HG03520 (cell line): Measurements from ENCODE around the gene ONECUT3.

ENCODE experiments used
- ATAC-seq: cut with Tn5 transposase; IDR thresholded peaks from one replicate; pipeline ENCODE4 v1.9.1; 2021; ENCODE audit warnings: mild to moderate bottlenecking, moderate library complexity; ENCODE audit not compliant: unreplicated experiment

The ONECUT3 gene

DNA sequence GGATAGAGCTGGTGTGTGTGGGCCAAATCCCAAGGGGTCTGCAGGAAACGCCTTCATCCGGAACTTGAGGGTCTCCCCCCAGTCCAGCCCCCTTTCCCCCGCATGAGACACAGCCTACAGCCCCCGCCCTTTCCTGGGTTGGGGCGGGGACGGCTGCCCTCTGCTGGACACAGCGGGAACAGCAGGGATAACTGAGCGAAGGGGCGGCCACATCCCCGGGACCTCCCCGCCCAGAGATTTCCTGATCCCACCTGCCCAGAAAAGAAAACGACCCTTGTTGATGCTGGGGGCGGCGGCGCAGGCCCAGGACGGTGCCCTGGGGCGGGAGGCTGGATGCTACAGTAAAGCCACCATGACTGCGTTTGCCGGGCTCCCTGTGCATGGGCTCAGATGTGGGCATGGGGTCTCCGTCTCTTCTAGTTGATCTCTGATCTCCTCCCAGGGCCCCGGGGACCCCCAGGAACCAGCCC lies 14.2 kb downstream of the ONECUT3 start:
- ATAC-seq: no peak

DNA sequence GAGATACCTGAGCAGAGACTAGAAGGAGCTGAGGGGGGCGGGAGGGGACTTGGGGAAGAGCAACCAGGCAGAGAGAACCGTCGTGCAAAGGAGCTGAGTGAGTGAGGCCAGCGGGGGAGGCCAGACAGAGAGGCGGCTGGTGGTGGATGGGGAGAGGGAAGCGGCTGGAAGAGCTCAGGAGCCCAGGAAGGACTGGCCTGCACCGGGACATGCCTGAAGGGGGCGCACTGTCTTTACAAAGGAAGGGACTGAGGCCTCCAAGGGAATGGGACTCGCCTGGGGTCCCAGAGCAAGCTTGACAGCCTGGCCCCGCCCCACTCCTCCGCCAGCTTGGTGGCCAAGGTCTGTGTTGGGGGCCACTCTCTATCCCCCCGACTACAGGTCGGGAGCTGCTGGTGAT lies 14.9 kb downstream of the ONECUT3 start:
- no peak for ATAC-seq

DNA sequence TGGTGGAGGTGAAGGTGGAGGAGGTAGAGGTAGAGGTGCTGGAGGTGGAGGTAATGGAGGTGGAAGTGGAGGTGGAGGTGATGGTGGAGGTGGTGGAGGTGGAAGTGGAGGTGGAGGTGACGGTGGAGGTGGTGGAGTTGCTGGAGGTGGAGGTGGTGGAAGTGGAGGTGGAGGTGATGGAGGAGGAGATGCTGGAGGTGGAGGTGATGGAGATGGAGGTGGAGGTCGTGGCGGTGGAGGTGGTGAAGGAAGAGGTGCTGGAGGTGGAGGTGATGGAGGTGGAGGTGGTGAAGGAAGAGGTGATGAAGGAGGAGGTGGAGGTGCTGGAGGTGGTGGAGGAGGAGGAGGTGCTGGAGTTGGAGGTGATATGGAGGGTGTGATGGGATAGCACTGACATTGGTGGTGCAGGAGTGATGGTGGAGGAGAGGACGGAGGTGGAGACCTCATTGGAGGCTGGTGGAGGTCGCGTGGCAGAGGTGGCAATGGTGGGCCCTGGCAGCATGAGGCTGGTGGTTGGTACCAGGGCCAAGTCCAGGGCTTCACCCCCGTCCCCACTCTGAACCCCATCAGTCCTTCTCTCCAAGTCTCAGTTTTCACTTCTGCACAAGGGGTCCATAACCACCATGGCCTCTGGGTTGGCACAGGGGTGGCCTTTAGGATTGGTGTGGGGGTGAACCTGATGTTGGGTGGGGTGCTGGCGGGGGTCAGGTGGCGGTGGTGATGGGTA lies 15.8 kb downstream of the ONECUT3 start:
- ATAC-seq: no peak

DNA sequence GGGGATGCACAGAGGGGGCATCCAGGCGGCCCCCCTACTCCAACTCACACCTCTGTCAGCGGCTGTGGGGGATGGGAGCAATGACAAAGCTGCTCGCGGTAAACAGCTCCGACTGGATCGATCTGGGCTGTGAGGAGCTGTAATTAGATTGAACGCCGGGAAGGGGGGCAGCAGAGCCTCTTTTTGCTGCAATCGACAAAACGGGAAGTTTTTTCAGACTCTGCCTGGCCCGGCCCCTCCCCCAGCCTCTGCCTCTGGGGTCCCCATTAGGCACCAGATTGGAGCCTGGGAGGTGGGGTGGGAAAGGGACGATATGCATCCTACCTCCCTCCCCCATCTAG lies 16.3 kb downstream of the ONECUT3 start:
- no peak for ATAC-seq

DNA sequence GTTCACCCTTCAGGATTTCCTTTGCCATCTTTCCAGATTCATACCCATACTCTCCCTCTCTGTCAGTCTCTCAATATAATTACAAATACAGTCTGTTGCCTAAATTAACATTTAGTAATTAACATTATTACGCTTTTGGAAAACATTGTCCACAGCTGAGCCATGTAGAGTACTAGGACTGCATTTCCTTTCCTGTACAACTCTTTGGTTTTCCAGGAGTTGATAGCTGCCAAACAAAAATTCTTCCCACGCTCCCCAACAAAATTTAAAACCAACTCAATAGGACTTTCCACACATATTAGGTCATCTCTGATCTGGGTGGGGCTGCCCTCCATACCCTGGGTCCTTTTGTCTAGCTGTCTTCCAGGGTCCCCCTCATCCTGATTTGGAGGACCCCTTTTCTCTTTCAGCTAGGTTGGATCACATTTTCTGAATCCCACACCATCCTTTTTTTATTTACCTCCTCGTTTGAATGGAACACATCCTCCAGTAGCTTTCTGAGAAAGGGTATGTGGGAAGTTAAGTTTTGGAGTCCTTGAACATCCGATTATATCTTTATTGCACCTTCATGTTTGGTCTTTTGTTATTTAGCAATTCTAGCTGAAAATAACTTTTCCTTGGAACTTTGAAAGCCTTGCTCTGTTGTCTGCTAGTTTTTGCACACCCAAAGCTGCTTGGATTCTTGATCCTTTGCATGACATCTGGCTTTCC lies 17.7 kb downstream of the ONECUT3 start:
- ATAC-seq: no peak

DNA sequence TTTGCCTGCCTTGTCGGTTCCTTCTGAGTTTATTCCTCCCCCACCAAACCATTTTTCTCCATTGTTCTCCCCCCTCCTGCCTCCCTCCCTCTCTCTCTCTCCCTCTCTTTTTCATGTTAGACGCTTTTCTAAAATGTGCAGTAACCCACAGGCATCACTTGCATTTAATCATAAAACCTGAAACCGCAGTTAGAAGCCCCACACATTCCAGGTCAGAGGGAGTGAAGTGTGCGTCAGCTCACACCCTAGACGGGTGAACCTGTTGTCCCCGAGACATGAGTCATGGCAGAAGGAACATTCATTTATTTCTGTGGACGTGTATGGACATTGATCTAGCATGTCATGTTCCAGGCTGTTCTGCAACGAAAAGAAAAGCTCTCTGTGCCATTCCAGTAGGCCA lies 19.9 kb downstream of the ONECUT3 start:
- no peak for ATAC-seq

DNA sequence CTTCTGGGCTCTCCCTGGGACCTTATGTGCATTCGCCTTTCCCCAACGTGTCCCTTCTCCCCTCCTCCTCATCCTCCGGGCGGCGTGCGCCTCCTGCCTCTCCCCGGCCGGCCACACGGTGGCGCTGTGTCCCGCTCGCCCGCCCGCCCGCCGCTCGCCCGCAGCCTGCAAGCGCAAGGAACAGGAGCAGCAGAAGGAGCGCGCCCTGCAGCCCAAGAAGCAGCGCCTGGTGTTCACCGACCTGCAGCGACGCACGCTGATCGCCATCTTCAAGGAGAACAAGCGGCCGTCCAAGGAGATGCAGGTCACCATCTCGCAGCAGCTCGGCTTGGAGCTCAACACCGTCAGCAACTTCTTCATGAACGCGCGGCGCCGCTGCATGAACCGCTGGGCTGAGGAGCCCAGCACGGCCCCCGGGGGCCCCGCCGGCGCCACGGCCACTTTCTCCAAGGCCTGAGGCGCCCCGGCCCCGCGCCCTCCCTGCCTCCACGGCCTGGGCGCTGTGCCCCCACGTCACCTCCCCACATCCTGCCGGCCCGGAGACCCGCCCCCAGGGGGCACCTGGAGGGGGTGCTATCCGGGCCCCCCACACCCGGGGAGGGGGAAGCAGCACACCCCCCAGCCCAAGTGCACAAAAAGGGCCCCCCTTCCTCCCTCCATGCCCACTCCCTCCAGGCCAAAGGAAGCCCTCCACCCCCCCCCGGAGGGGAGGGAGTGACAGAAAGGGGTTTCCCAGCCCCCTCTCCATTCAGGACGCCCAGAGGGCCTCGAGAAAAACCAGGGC lies 21.9 kb downstream of the ONECUT3 start:
- no peak for ATAC-seq

DNA sequence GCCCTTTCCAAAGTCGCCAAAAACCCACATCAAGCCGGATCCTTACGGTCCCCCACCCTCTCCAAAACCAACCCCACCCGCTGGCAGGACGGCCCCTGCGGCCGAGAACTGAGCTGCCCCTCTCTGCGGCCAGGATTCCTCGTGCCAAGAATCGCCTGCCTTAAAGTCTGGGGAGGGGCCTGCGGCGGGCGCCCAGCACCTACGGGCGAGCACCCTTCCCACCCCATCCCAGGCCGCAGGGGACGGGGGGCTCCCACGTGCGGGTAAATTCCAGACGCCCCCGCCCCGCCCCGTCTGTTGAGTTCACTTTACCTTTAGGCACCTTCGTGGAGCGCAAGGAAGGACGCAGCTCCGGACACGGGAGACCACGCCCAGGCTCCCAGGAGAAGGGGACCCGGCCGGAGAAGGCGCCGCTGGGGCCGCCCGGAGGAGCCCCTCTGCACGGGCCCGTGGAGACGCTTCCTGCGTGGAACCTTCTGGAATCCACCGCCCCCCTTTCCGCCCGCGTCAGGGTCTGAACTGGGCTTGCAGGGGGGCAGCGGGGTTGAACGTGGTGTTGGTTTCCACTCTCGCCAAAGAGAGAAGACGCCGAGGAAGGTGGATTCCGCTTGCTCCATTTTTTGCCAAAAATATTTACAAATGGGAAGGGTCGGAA lies 22.8 kb downstream of the ONECUT3 start:
- no peak for ATAC-seq

DNA sequence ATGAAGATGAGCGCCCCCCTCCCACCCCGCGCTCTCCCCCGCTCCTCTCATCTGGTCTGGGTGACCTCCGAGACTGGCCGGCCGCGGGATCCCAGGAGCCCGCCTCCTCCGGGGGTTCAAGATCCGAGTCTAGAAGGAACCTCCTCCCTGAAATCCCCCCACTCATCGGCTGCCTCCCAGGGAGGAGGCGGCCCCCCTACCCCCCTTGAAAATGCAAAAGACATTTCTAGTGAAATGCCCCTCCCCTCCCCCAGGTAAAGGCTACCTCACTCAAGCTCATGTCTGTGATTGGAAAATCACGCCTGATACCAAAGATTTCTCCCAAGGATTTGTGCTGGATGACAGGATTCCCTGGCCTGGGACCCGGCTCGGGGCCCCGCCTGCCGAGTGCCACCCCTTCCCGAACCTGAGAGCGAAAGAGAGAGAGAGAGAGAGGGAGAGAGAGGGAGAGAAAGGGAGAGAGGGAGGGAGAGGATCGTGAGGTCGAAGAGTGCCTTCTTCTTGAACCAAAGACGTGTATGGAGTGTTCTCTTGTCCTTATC lies 23.4 kb downstream of the ONECUT3 start:
- no peak for ATAC-seq

DNA sequence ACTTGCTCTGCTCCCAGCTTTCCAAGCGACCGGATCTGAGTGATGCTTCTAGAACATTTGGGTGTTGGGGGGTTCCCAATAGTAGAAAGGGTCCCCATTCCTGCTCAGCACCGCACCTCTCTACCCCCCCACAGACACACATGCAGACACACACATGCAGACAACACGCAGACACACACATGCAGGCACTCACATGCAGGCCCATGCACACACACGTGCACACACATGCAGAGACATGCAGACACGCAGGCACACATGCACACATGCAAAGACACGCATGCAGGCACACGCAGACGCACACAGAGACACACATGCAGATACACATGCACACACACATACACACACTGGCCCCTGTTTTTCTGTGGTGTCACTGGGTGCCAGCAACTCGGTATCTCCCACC lies 23.8 kb downstream of the ONECUT3 start:
- ATAC-seq: no peak

DNA sequence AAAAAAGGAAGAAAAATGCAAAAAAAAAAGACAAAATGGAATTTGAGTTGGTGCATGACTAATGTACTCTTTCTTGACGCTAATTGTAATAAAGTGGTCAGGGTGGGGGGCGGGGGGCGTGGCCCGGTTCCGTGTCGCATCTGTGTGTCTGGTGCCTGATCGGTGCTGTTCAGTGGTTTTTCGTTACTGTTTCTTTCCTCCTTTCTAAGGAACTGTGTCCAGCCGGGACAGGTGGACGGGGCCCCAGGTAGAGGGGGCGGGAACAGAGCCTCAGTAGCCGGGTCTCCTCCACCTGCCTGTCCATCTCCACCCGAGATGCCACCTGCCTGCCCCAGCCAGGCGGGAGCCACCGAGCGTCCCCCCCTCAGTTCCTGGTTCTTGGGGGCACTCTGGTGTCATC lies 26.3 kb downstream of the ONECUT3 start:
- no peak for ATAC-seq

DNA sequence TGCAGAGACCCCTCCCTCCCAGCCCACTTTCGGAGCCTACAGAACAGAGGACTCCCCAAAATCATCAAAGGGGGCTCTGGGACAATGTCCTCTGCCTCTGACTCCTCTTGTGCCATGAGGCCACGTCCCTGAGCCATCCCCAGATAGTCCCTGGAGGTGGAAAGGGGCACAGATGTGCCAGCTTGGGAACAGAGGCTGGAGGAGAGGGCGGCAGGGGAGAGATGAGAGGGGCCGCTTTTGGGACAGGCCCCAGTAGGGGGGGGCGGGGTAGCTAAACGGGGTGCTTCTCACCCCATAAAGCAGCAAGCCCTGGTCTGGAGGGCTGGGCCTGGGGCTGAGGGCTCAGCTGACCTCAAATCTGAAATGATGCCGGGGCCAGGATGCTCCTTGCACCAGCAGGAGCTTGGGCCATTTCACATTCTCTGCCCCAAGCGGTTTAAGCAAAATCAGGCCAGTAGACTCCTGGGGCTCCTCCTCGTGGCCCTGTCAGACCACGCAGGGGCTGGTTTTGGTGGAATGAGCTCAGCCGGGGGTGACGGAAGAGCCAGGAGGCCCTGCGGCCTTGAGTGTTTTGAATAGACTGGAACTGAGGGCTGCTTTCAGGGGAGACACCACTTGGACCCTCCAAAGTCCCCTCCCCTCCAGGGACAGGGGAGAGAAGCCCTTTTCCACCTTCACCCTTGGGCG lies 27.1 kb downstream of the ONECUT3 start:
- no peak for ATAC-seq

DNA sequence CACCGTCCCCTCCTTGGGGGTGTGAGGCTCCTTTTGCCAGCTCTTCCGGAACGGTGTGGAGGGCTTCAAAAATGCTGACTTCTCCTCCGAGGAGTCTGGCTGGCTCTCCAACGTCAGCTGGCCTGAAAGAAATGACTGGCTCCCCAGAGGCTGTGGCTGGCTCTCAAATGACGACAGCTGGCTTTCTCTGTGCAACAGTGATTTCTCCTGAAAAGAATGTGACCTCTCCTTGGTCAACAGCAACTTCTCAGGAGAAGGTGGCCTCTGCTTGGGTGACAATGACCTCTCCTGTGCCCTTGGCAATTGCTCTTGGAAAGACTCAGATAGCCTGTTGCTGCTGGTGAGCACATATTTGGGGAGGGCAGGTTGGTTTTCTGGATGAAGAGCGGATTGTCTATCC lies 29.2 kb downstream of the ONECUT3 start:
- no peak for ATAC-seq

DNA sequence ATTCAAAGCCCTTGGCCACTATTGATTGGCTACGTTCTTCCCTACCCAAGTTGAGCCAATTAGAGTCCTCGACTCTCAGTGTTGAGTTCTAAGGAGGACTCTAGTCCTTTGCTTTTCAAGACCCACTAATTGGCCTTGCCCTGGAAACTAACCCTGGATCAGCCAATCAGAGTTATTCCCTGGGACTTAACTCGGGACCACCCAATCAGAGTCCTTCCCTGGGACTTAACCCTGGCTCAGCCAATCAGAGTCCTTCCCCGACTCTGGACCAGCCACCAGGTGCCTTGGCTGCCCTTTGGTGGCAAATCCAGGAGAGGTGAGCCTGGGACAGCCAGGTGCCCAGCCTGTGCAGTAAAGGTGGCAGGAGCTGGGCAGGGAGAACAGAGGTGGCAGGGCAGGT lies 30.0 kb downstream of the ONECUT3 start:
- no peak for ATAC-seq

DNA sequence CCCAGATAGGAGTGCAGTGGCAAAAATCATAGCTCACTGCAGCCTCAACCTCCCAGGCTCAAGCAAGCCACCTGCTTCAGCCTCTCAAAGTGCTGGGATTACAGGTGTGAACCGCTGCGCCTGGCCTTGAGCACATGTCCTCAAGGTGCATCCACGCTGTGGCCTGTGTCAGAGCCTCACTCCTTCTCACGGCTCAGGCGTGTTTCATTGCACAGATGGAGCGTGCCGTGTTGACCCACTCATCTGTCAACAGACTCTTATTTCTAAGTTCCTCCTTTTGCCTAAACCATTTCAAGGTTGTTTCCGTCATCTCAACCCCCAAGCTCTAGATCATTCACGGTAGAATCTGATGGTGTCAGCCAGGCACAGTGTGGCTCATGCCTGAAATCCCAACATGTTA lies 30.6 kb downstream of the ONECUT3 start:
- no peak for ATAC-seq

DNA sequence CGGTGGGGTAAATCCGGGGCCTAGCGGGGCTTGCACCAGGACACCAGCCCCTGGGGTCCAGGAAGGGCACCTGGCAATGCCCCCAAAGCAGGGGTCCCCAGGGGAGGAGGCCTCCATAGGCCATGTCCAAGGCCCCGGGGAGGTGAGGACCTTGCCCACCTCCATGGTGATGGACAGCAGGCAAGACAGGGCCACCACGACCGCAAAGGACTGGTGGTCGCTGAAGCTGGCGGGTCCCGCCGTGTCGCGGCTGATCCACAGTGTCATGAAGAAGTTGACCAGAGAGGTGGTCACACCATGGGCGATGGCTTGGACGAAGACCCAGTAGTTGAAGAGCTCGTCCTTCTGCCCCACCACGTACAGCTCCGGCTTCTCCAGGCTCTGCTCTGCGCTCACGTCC lies 32.0 kb downstream of the ONECUT3 start:
- no peak for ATAC-seq

DNA sequence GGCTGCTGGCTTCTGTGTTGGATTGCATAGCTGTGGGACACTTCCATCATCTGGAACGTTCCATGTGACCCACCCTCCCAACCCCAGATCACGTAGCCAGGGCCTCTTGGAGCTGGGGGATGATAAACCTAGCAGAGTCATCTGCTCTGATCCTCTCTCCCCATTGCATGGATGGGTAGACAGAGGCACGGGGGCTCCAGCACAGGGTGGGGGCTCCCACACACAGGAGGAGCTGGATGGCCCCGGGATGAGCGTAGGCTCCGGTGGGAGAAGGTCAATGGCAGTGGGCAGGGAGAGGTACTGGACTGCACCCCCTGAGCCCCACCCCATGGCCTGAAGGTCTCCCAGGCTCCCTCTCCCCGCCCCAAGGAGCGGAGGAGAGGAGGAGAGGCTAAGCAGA lies 33.4 kb downstream of the ONECUT3 start:
- no peak for ATAC-seq

DNA sequence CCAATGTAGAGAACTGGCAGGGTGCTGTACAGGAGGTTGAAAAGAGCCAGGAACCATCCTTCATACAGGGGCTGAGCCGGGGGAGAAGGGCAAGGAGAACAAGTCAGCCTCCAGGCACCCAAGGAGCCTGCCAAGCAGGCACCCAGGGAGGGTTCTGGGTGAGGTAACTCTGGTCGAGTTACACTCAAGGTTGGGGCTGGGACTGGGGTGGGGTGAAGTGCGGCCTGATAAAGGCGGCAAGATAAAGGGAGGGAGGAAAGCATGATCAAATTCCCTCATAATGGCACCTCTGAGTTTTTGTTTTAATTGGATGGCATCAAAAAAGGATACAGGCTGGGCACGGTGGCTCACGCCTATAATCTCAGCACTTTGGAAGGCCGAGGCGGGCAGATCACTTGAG lies 33.8 kb downstream of the ONECUT3 start:
- no peak for ATAC-seq

DNA sequence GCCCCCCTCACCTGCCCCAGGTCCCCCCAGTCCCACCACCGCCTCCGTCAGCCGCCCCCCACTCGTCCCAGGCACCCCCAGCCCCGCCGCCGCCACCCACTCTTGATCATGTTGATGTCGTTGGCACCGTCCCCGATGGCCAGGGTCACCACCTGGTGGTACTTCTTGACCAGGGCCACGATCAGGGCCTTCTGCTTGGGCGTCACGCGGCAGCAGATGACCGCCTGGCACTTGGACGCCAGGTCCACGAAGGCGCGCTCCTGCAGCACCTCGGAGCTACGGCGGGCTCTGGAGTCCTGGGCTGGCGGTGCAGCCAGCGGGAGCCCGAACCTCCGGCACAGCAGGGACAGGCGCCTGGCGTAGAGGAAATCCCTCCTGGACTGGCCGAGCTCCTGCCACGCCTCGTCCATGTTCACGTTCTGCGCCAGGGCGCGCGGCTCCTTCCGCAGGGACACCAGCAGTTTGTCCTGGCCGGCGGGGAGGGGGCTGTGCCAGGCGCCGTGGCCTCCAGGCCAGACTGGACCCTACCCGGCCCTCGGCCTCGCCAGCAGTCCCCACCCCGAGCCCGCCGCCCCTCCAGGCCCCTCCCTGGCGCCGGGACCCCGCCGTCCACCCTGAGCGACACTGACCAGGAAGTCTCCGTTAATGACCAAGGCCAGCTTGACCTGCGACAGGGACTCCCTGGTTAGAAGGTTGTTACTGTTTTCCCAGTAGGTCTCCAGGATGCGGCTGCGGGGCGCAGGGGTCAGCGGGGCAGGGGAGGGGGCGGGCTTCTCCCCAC lies 36.1 kb downstream of the ONECUT3 start:
- no peak for ATAC-seq
